ENCODE measurements around the gene LACC1.

DNA sequence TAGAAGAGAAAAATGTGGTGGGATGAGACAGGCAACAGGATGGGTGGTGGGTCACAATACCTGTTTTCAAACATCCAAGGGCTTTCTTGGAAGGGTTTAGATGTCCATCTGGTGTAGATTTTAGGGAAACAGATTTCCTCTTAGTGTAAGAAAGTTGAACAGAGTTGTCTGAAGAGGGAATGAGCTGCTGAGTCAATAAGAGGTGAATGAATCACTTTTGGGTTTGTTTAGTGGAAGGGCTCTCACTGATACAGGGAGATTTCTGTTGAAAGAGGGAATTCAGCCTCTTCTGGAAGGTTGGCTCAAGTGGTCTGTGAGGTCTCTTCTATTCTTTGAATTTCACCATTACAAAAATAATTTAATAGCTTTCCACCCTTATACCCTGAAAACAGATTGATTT lies 54.6 kb downstream of the LACC1 start:
- TF ChIP-seq ZNF629 (CRISPR knock-in tag; conservative IDR thresholded peaks at IDR 0.05) = no peak
- no peak for TF ChIP-seq ZFX (CRISPR knock-in tag; IDR thresholded peaks at IDR 0.05; ENCODE audit: low read depth)
- TF ChIP-seq ZNF251 (CRISPR knock-in tag; IDR thresholded peaks at IDR 0.05) = no peak
- TF ChIP-seq TEF (CRISPR knock-in tag; IDR thresholded peaks at IDR 0.05) = no peak
- no peak for TF ChIP-seq DNMT1 (CRISPR knock-in tag; IDR thresholded peaks at IDR 0.05)
- no peak for TF ChIP-seq SAFB2 (CRISPR knock-in tag; IDR thresholded peaks at IDR 0.05; ENCODE audit: borderline replicate concordance, low read depth)
- TF ChIP-seq MAZ (IDR thresholded peaks at IDR 0.05; ENCODE audit: borderline replicate concordance, low read depth, low read length) = no peak
- TF ChIP-seq MAZ (CRISPR knock-in tag; IDR thresholded peaks at IDR 0.05; ENCODE audit: low read depth) = no peak
- no peak for TF ChIP-seq NR2F6 (IDR thresholded peaks at IDR 0.05)
- no peak for TF ChIP-seq NR2F6 (CRISPR knock-in tag; IDR thresholded peaks at IDR 0.05)

Data from HepG2 (cell line).